Ammon's horn (tissue), 1 donor: Measurements from ENCODE around the gene CCDC178.
"Not testable (repeated sequence)": the region's sequence is repeated elsewhere in the genome, so short reads cannot be mapped to it uniquely, and the experiment has no call there.

Experiments
- DNase-seq: peaks from one replicate; pipeline ENCODE4 v3.0.0-alpha.2; 2016; ENCODE audit warnings: low spot score

Gene CCDC178

DNA sequence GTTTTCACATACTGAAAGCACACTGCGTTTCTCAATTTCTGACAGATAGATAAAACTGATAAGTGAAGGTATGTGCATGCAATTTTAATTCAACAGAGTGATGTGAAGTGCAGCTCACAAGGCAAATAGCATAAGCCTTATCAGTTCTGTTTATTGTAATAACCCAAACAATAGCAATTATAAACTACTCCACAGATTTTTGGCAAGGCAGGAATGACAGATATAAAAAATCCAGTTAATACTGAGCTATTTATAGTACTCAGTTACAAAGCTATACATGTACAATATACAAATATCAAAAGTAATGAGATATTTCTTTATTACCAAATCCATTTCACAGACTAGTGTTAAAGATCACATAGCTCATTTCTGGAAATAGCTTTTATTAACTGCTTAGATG lies 456.8 kb downstream of the CCDC178 start:
- no peak for DNase-seq

DNA sequence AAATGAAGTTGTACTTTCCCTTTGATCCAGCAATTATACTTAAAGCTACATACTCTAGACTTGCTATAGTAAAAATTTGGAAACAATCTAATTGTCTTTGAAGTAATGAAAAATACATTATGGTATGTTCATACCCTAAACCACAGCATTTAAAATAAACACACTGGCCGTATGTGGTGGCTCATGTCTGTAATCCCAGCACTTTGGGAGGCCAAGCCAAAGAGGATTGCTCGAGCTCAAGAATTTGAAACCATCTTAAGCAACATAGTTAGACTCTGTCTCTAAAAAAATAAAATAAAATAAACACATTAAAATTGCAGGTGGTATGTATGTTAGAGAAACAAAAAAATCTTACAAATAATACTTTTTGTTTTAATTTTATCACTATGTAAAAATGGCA lies 459.6 kb downstream of the CCDC178 start:
- no peak for DNase-seq

DNA sequence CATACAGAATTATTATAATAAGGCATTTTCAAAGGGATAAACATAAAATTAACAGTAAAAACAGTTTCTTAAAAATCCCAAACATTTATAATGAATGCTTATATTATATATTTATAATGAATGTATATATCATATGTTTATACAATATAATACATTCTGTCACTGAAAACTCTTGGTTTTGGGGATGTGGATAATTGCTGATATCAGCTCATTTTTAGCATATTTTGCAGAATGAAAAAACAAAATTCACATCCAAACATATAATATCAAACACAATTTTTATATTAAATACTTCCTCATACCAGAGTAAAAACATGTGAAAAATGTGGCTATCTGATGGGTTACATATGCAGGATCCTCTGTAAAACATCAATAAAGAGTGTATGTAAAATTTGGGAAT lies 465.0 kb downstream of the CCDC178 start:
- no peak for DNase-seq

DNA sequence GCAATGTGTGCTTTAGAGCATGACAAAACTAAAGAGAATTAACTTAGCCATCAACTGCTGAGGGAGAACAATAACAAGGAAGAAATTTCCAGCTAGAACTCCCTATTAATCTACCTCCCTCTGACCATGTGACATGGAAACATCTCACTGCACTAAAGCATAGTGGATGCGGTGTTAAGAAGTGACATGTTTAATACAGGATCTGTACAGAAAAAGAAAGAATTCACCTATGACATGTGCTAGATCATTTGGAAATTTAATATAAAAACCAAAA lies 465.4 kb downstream of the CCDC178 start:
- DNase-seq: no peak

DNA sequence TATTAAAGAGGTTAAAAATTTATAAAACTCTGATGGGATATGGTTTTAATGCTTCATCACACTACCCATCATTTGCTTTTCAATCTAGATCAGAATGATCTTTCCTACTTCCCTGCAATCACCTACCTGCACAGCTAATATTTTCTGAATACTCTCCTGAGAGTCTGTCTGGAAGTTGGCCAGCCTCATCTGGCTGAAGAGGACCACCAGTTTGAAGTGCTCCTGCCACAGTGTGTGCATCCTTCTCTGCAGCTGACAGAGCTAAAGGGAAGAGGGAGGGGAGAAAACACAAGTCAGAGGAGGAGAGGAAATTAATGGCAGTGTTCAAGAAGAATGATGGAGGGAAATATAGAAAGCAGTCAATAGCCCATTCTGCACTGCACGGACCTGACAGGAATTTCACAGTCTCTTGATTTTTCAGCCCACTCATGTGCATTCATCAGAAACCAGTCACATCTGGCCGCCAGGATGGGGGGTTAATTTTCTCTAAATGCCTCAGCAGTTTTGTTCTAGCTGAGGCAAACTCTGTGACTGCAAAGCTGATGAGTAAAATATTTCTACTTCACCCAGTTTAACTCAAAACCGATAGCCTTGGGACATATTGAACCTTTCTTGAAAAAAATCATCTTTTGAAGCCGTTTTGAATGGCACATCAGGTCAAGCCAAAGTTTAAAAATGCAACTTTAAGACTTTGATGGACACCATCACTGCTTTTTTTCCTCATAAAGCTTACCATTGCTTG lies 465.9 kb downstream of the CCDC178 start:
- DNase-seq: no peak

DNA sequence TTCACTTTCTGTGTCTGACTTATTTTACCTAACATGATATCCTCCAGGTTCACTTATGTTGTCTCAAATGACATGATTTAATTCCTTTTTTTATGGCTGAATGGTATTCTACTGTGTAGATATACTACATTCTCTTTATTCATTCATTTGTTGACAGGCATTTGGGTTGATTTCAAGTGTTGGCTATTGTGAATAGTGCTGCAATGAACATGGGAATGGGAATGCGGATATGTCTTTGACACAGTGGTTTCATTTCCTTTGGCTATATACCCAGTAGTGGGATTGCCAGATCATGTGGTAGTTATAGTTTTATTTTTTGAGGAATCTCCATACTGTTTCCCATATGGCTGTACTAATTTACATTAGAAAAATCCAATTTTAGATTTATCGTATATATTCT lies 472.3 kb downstream of the CCDC178 start:
- DNase-seq: no peak

DNA sequence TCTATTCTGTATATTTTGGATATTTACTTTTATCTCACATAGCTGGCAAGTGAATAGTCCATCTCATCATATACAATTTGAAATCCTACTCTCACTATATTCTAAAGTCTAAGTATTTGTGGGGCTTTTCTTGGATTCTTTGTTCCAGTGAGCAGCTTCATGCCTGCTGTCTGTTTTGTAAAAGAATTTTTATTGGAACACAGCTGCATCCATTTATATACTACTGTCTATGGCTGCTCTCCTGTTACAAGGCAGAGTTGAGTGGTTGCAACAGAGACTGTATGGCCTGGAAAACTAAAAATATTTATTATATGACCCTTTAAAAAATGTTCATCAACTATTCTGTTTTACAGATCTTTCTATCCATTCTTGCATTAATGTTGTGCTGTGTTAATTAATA lies 474.4 kb downstream of the CCDC178 start:
- DNase-seq: no peak

DNA sequence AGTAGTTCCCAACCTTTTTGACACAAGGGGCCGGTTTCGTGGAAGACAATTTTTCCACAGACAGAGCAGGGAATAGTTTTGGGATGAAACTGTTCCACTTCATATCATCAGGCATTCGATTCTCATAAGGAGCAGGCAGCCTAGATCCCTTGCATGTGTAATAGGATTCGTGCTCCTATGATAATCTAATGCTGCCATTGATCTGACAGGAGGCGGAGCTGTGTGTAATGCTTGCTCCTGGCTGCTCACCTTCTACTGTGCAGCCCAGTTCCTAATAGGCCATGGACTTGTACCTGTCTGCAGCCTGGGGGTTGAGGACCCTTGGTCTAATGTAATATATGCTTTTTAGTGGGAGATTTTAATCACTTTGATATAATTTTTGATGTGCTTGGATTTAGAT lies 479.0 kb downstream of the CCDC178 start:
- DNase-seq: no peak

DNA sequence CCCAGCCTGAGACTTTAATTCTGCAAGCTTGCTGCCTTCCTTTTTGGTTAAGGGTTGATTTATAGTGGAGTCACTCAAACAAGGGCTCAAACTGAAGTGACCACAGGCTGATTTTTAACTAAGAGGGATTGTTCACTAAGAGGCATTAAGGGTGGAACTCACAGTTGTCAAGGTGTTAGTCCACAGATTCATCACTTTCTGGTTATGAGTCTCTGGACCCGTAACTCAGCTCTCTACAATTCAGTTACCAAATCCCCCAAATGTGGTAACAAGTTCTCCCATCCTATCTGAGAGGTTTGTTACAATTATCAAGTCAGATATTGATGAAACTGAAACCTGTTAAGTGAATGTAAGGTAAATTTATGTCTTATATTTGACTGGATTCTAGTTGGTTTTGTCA lies 481.8 kb downstream of the CCDC178 start:
- no peak for DNase-seq

DNA sequence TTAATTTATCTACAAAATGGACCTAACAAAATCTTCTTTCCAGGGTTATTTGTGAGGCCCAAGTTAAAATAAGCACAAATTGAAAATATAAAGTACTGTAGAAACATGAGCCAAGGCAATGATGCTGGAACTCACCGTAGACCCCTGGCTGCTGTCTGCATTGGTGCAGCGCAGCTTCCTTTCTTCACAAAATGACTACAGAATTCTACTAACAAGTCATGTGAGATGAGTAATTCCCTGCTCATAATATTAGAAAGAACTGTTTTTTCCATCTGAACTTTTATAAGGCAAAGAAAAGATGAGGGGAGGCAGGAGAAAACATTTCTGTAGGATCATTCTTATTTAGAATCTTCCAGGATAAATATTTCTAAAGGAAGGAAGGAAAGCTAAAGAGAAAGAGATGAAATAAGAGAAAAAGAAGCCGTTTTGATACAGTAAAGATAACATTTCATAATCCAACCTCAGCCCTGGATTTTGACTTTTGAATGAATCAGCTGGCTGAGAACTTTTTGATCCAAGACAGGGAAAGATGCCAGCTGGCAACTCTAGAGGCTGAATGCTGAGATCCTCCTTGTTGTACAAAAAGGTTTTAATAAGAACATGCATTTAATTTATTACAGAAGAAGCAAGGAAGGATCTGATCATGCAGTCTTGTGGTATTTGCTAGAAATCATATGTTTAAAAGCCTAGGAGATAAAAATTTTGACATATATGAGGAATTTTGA lies 483.8 kb downstream of the CCDC178 start:
- peak; percentile 3 for DNase-seq

DNA sequence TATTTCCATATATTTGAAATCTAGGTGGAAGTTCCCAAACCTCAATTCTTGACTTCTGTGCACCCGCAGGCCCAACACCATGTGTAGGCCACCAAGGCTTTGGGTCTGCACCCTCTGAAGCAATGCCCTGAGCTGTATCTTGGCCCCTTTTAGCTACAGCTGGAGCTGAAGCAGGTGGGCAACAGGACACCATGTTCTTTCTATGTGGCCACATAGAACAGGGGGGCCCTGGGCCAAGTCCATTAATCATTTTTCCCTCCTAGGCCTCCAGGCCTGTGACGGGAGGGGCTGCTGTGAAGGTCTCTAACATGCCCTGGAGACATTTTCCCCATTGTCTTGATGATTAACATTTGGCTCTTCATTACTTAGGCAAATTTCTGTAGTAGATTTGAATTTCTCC lies 488.2 kb downstream of the CCDC178 start:
- not testable (repeated sequence) for DNase-seq

DNA sequence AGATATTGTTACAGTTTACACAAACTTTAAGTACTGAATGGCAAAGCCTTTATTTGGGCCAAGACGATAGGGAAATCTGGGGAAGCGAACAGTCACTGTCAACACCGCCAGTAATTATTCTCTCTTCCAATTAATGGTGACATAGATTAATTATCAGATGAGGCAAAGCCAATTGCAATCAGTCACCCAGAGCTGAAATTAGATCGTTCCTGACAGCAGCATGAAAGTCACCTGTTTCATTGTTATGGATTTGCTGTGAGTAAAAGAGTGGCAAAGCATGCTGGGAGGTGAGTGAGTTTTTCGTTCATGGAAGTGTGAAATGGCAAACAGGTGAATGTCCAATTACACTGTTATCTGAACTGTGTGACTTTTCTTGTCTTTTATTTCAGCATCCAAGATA lies 502.9 kb downstream of the CCDC178 start:
- DNase-seq: no peak

DNA sequence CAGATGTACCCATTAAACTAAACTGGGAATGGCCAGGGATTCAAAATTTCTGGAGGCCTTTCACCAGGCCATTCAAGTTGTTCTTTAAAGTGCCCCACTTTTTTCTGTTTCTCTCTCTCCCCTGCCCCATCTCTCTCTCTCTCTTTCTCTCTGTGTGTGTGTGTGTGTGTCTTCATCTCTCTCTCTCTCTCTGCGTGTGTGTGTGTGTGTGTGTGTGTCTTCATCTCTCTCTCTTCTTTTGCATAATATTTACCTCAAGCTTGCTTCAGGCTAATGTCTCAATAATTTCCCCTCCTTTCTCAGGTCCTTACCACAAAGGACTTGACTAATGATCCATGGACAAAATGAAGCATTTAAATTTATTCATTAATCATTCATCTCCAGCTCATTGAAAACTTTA lies 503.5 kb downstream of the CCDC178 start:
- no peak for DNase-seq

DNA sequence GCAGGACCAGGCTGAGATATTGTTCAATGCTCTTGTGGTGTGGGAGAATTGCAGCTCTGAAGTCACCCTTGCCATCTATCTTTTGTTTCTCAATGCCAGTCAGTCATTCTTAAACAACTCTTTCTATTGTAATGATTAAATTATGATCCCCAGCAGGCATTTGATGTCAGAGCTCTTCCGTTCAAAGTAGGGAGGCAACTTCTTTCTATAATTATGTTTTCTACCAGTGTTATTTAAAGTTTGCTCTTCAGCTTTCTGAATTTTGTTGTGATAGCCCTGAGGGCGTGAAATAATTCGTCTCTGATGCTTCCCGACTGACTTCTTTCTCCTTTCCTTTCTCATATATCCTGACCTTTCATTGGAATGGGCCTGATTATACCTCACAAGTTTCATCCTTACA lies 506.3 kb downstream of the CCDC178 start:
- DNase-seq: no peak

DNA sequence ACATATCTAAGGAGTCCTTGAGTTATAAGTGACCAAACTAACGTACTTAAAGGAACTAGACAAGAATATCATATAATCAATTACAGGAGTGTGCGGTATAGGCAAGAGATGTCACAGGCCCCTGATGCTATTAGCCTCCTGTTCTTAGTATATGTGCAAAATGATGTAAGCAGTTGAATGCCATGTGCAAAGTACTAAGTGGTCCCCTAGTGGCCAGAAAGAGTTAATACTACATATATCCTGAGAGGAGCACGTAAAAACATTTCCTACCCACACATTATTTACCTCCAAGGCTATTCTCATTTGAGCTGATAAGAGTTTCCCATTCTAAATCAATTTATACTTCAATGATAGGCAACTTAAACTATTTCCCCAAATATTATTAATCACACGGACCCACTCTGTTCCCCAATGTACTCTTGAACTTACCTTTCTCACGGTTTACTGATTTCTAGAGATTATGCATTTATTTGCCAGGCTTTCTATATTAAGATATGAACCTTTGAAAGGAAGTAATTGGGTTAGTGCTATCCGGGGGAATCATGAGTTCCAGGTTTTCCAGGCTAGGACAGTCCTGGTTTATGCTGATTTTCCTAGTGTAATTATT lies 509.7 kb downstream of the CCDC178 start:
- no peak for DNase-seq

DNA sequence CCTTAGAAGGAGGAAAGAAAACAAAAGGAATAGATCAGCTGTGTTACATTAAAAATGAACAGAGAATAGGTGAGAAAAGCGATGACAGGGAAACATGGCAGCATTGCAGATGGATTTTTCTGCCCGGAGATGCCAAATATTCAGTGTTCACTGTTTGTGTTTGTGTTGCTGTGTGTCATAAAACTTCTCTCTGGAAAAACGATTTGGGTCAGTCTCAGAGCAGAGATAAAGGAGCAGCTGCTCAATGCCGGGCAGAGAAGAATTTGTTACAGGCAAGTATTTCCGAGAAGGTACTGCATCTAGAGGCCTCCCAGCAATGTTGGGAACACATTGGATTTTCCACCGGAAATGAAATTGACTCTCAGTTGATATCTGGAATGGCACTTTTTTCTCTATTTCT lies 511.3 kb downstream of the CCDC178 start:
- no peak for DNase-seq

DNA sequence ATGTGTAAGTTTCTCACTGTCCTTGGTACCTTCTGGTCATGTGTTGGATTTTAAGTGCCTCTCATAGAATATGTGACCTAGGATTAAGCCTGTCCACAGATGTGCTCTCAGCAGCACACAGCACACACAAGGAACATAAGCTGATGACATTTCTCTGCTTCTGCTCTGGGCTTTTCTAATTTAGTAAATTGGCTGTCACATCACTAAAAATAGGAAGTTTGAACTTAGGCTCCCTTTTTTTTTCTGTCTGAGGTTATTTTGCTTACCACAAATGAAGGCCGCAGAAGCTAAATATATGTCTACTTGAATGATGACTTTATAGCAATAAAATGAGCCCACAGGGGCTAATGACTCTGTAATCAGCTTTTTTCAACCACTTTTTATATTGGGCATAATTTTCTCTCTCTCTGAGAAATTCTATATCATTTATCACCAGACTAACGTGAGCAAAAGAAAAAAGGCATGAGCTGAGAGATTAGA lies 517.5 kb downstream of the CCDC178 start:
- no peak for DNase-seq

DNA sequence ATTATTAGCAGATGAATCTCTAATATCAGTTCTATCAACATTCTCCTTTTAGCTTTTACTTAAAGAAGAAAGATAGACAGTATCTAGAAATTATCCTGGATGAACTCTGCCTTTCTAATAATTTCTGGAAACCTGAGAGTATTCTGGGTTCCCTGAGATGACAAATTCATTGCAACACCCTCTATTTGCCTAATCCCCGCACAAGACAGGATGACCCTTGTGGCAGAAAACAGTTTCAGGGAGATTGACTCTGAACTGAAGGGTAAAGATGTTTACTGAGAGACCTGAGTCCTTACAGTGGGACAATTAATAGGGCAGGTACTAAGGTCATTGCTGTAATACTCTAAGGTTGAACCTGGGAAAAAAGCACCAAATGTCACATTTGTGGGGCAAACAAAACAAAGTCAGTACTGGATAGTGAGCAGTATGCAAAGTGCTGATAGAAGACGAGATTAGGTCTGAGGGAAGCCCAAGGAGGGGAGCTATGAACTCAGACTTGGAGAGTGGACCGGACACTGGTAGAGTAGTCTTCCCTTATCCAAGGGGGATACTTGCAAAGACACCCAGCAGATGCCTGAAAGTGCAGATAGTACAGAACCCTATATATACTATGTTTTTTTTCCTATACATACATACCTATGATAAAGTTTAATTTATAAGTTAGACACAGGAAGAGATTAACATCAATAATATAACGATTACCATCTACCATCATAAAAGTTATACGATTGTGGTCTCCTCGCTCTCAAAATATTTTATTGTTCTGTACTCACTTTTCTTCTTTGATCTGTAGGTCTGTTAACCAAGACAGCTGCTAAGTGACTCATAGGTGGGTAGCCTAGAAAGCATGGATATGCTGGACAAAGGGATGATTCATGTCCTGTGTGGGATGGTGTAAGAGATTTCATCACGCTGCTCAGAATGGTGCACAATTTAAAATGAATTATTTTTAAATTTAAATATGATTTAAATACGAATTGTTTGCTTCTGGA lies 519.4 kb downstream of the CCDC178 start:
- peak; percentile 40 for DNase-seq

DNA sequence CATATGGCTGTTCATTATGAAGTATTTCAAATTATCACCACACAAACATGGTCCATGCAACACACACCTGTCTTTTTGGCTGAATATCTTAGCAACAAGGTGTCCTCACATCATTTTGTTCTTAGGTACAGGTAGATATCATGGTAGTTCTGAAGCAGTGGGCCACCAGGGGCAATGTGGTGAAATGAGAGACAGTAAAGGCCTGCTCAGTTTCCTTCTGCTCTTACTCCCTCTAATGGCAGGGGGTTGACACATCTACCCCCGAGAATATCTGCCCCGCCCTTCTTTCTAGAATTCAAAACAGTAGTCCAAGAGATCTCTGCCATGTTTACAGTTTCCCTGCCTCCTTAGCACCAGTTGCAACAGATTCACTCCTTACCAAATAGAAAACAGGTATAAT lies 520.7 kb downstream of the CCDC178 start:
- no peak for DNase-seq

DNA sequence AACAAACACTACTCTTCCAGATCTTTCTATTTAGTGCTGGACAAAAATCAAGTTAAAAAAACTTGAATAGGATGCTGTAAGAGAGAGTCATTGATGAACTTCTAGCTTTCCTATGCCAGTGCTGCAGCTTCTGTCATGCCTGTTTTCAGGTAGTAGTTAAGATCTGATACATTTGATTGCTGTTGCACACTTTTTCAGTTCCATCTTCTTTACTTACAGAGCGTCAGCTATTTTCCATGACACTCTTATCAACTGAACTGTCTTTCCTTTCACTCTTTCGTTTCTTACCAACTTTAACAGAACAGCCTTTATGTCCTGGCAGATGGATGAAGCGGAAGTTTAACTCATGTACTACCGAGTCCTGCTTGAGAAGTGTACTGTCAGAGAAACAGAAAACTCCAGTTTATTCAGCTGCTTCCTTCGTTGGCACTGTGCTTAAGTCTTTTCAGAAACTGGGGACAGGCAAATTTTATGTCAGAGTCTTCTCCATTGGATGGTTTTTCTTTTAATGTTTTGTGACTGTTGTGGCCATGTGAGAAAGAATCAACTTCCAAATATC lies 521.8 kb downstream of the CCDC178 start:
- DNase-seq: no peak

DNA sequence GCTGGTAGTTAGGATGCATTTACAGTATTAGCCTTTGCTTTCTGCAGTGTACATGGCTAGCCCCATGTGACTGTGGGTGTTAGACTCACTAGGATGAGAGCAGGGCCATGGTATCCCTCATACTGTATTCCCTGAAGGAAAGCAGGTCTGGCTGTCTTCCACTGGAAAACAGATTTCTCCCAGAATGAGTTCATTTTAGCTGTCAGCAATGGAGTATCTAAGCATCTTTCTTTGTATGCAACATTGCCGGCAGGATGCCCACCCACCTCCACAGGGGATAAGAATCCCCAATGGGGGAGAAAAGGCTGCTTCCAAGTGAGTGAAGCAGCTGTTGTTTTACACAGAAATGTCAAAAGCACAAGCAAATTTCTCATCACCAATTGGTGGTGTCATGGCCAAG lies 525.0 kb downstream of the CCDC178 start:
- DNase-seq: no peak
